C4-2B (cell line): ENCODE data around the gene PRKCQ.

Source experiments
- ZFX ChIP-seq: fragments of 450-650 bp; IDR thresholded peaks from 2 replicates; pipeline ENCODE4 v1.6.1; 2017
- TF ChIP-seq, protein P1 (sequence below): fragments of 450-650 bp; conservative IDR thresholded peaks from 2 replicates; pipeline ENCODE4 v1.5.1; 2017; ENCODE audit warnings: mild to moderate bottlenecking

DNA sequence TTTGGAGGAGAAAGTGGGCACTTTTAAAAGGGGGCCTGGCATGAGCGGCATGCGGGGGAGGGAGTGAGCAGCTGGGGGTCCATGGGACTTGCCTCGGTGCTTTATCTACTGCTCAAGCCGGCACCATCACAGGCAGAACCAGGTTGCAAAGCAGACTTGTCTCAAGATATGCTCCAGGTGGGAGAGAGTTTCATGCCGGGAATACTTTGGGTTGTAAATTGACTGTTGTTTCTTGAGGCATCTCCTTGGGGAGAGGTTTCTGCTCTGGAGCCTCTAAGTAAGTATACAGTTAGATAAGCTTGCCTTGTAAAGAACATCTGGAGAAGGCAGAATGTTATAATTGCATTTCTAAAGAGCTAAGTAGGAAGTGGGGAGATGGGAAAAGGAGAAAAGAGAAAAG, 42.8 kb upstream of the PRKCQ start:
- TF ChIP-seq, protein P1, sequence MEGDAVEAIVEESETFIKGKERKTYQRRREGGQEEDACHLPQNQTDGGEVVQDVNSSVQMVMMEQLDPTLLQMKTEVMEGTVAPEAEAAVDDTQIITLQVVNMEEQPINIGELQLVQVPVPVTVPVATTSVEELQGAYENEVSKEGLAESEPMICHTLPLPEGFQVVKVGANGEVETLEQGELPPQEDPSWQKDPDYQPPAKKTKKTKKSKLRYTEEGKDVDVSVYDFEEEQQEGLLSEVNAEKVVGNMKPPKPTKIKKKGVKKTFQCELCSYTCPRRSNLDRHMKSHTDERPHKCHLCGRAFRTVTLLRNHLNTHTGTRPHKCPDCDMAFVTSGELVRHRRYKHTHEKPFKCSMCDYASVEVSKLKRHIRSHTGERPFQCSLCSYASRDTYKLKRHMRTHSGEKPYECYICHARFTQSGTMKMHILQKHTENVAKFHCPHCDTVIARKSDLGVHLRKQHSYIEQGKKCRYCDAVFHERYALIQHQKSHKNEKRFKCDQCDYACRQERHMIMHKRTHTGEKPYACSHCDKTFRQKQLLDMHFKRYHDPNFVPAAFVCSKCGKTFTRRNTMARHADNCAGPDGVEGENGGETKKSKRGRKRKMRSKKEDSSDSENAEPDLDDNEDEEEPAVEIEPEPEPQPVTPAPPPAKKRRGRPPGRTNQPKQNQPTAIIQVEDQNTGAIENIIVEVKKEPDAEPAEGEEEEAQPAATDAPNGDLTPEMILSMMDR, result no peak
- no peak for TF ChIP-seq ZFX
